ENCODE data around the gene TPX2.

DNA sequence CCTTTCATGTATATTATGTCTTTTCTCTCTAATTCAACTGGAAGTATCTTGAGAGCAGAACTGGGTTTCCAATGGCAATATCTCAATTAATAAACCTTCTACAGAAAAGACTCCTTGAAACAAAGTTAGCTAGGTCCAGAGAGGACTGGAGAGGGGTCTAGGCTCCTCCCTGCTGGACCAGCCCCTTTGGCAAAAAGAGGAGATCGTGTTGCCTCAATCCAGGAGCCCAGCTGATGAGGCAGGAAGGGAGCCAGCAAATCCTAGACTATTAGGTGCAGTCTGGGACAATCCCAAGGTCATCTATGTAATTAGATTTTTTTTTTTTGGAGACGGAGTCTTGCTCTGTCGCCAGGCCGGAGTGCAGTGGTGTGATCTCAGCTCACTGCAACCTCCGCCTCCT lies 38.3 kb upstream of the TPX2 start:
- no peak for TF ChIP-seq POLR2A (IDR thresholded peaks at IDR 0.05)
- TF ChIP-seq, protein P1, sequence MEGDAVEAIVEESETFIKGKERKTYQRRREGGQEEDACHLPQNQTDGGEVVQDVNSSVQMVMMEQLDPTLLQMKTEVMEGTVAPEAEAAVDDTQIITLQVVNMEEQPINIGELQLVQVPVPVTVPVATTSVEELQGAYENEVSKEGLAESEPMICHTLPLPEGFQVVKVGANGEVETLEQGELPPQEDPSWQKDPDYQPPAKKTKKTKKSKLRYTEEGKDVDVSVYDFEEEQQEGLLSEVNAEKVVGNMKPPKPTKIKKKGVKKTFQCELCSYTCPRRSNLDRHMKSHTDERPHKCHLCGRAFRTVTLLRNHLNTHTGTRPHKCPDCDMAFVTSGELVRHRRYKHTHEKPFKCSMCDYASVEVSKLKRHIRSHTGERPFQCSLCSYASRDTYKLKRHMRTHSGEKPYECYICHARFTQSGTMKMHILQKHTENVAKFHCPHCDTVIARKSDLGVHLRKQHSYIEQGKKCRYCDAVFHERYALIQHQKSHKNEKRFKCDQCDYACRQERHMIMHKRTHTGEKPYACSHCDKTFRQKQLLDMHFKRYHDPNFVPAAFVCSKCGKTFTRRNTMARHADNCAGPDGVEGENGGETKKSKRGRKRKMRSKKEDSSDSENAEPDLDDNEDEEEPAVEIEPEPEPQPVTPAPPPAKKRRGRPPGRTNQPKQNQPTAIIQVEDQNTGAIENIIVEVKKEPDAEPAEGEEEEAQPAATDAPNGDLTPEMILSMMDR (IDR thresholded peaks at IDR 0.05), result no peak
